HCT116 (cell line): Measurements from ENCODE around the gene CSRP3. TPM values are rescaled to one million over a fixed set of nuclear protein-coding genes. Genes with fewer than 3 reads are reported as not detected.

ENCODE experiments used
- ATAC-seq: fragments of 200-7000 bp; cut with Tn5 transposase; 2 replicates; pipeline ENCODE4 v1.9.1; 2020; ENCODE audit warnings: mild to moderate bottlenecking, moderate library complexity
- BruUV-seq: library from RNA; stranded (reverse); fragments of 400-500 nt; replicated peaks from 2 replicates; lab custom pipeline; 2021; lab: Mats Ljungman, UMichigan
- CTCF ChIA-PET: fragments of 300-600 bp; sonication (Branson Sonifier 250); formaldehyde crosslinking; loops from one replicate; lab custom pipeline; 2021; ENCODE audit warnings: antibody characterized with exemption; lab: Charles Lee
- POLR2A ChIA-PET: fragments of 300-600, 350-600 bp; sonication (Branson Sonifier 250); formaldehyde crosslinking; loops from one replicate; lab custom pipeline; 2021; ENCODE audit warnings: antibody characterized with exemption; lab: Charles Lee
- RAD21 ChIA-PET, 2 experiments: fragments of 300-600 bp; sonication (Branson Sonifier 250); formaldehyde crosslinking; loops; one replicate each; lab custom pipeline; 2023; ENCODE audit warnings: low total read pairs in 2 of 2; ENCODE audit not compliant: uncharacterized antibody in 2 of 2, unreplicated experiment in 2 of 2, low non-redundant PET in 1 of 2; lab: Charles Lee
- DNase-seq: peaks from one replicate; pipeline ENCODE4 v3.0.0-alpha.2; 2010; ENCODE audit warnings: low read depth, low spot score
- H2AFZ ChIP-seq: fragments of 200-600 bp; shearing (Covaris generic), sonication (generic); 2 replicates; pipeline ENCODE4 v1.6.1; 2017; ENCODE audit warnings: low read depth, mixed run types, mixed read lengths, antibody characterized with exemption, low read length; ENCODE audit not compliant: poor library complexity, severe bottlenecking
- H3K27ac ChIP-seq: 2 replicates; pipeline ENCODE4 v1.5.1; 2012; ENCODE audit warnings: low read depth, low read length
- H3K27me3 ChIP-seq: fragments of 200-600 bp; sonication (generic); 2 replicates; pipeline ENCODE4 v1.6.1; 2016; ENCODE audit warnings: mixed run types, low read length, mixed read lengths; ENCODE audit not compliant: insufficient read depth
- H3K36me3 ChIP-seq, 2 experiments: fragments of 200-500 bp in 1 of 2; fragments of 200-600 bp in 1 of 2; sonication (Bioruptor generic) in 1 of 2; sonication (generic) in 1 of 2; 2 replicates each; pipeline versions ENCODE4 v1.5.1 to v1.6.1; 2014 to 2016; ENCODE audit warnings: low read length in 2 of 2, inconsistent platforms in 1 of 2, mixed read lengths in 1 of 2, mixed run types in 1 of 2; ENCODE audit not compliant: insufficient read depth in 2 of 2, control insufficient read depth in 1 of 2
- H3K4me1 ChIP-seq, 2 experiments: fragments of 200-600 bp in 1 of 2; sonication (generic) in 1 of 2; 2 replicates each; pipeline versions ENCODE4 v1.5.1 to v1.6.1; 2012 to 2017; ENCODE audit warnings: low read length in 2 of 2, inconsistent platforms in 1 of 2, mild to moderate bottlenecking in 1 of 2, mixed read lengths in 1 of 2, mixed run types in 1 of 2, moderate library complexity in 1 of 2; ENCODE audit not compliant: insufficient read depth in 2 of 2, control insufficient read depth in 1 of 2
- H3K4me2 ChIP-seq: fragments of 200-600 bp; sonication (generic); 2 replicates; pipeline ENCODE4 v1.6.1; 2017; ENCODE audit warnings: mixed run types, low read length, mixed read lengths
- H3K4me3 ChIP-seq, 2 experiments: fragments of 200-600 bp in 1 of 2; sonication (generic) in 1 of 2; replicated peaks in 1 of 2; 2 replicates each; pipeline ENCODE4 v1.5.1; 2011 to 2016; ENCODE audit warnings: low read length in 2 of 2, control low read depth in 1 of 2, low read depth in 1 of 2, mild to moderate bottlenecking in 1 of 2, mixed read lengths in 1 of 2, mixed run types in 1 of 2
- H3K79me2 ChIP-seq: fragments of 200-600 bp; sonication (generic); 2 replicates; pipeline ENCODE4 v1.6.1; 2017; ENCODE audit warnings: mild to moderate bottlenecking, mixed run types, low read length, moderate library complexity, mixed read lengths; ENCODE audit not compliant: insufficient read depth
- H3K9ac ChIP-seq: fragments of 200-600 bp; sonication (generic); 2 replicates; pipeline ENCODE4 v1.6.1; 2016; ENCODE audit warnings: low read length, mixed read lengths
- H3K9me2 ChIP-seq: fragments of 200-600 bp; sonication (generic), shearing (Covaris generic); 2 replicates; pipeline ENCODE4 v1.6.1; 2017; ENCODE audit warnings: mixed run types, mild to moderate bottlenecking, moderate library complexity; ENCODE audit not compliant: insufficient read depth
- H3K9me3 ChIP-seq, 2 experiments: fragments of 200-500 bp in 1 of 2; fragments of 200-600 bp in 1 of 2; sonication (Bioruptor generic) in 1 of 2; sonication (generic) in 1 of 2; 2 replicates each; pipeline ENCODE4 v1.6.1; 2014 to 2017; ENCODE audit warnings: low read length in 2 of 2, mixed read lengths in 2 of 2, inconsistent platforms in 1 of 2, low read depth in 1 of 2, mild to moderate bottlenecking in 1 of 2, mixed run types in 1 of 2, moderate library complexity in 1 of 2; ENCODE audit not compliant: control insufficient read depth in 1 of 2, insufficient read depth in 1 of 2
- H4K20me1 ChIP-seq: fragments of 200-600 bp; sonication (generic), shearing (Covaris generic); 2 replicates; pipeline ENCODE4 v1.6.1; 2017; ENCODE audit warnings: mixed run types, mild to moderate bottlenecking, moderate library complexity; ENCODE audit not compliant: insufficient read depth
- ATF3 ChIP-seq: IDR thresholded peaks from 2 replicates; pipeline ENCODE4 v1.6.1; 2012
- CBX3 ChIP-seq: IDR thresholded peaks from 2 replicates; pipeline ENCODE4 v1.6.1; 2012; ENCODE audit warnings: low read depth
- CTCF ChIP-seq, 3 experiments: fragments of 200-600 bp in 1 of 3; sonication (generic) in 1 of 3; IDR thresholded peaks in 2 of 3; conservative IDR thresholded peaks in 1 of 3; 2 replicates each; pipeline ENCODE4 v1.5.1; 2012 to 2017; ENCODE audit warnings: low read depth in 2 of 3, low read length in 2 of 3, antibody characterized with exemption in 1 of 3, borderline replicate concordance in 1 of 3, control low read depth in 1 of 3, mild to moderate bottlenecking in 1 of 3, mixed read lengths in 1 of 3, mixed run types in 1 of 3, moderate library complexity in 1 of 3; ENCODE audit not compliant: insufficient read depth in 1 of 3
- ELF1 ChIP-seq: IDR thresholded peaks from 2 replicates; pipeline ENCODE4 v1.6.1; 2012; ENCODE audit warnings: low read depth, borderline replicate concordance
- EZH2phosphoT487 ChIP-seq: fragments of 200-600 bp; IDR thresholded peaks from 2 replicates; pipeline ENCODE4 v1.6.1; 2018; ENCODE audit warnings: antibody characterized with exemption, borderline replicate concordance
- SIN3A ChIP-seq: IDR thresholded peaks from 2 replicates; pipeline ENCODE4 v1.6.1; 2012; ENCODE audit warnings: low read depth
- SP1 ChIP-seq: IDR thresholded peaks from 2 replicates; pipeline ENCODE4 v1.6.1; 2012; ENCODE audit warnings: low read depth
- ZBTB33 ChIP-seq: IDR thresholded peaks from 2 replicates; pipeline ENCODE4 v1.6.1; 2011; ENCODE audit warnings: mild to moderate bottlenecking, low read length, moderate library complexity; ENCODE audit not compliant: insufficient replicate concordance; ENCODE audit errors: extremely low read depth
- ZFX ChIP-seq: fragments of 450-650 bp; IDR thresholded peaks from 2 replicates; pipeline ENCODE4 v1.6.1; 2017
- intact Hi-C: fragments of 100-400 bp; cut with micrococcal nuclease; formaldehyde crosslinking; loops from 2 replicates; pipeline ENCODE4 v1.10.0; 2022
- total RNA-seq: library from RNA; stranded (reverse); gene quantifications from one replicate; pipeline ENCODE4 v1.2.1, GENCODE V29; 2021; ENCODE audit not compliant: unreplicated experiment

The CSRP3 gene
- total RNA-seq, 1 experiment from 2014 or later, result not detected

GRCh38 chr11:19199048-19199447 is 2.7 kb downstream of the CSRP3 start:
- no peak for TF ChIP-seq ATF3
- Histone ChIP-seq H3K9me3 (no peaks in the 10 kb centered on the region), H2AFZ (no peak overlapping the region), H3K9ac (no peak overlapping the region), H3K4me2 (no peak overlapping the region), H3K4me1 (peaks cover 3 to 5% of the 10 kb centered on the region in 2 experiments; a peak in 1 of 4 replicates), H3K27ac (no peak overlapping the region), H3K79me2 (no peaks in the 10 kb centered on the region), H3K27me3 (peaks cover 6% of the 10 kb centered on the region; the same call in 1 of the 2 replicates), H3K4me3 (no peak overlapping the region), H3K36me3 (no peaks in the 10 kb centered on the region), H4K20me1 (no peaks in the 10 kb centered on the region), H3K9me2 (no peaks in the 10 kb centered on the region)
- ATAC-seq, result no peak
- POLR2A ChIA-PET, result no interaction called here
- CTCF ChIA-PET, result no interaction called here
- RAD21 ChIA-PET, result no interaction called here
- intact Hi-C loops, result no loop called here
- no peak for DNase-seq
- BruUV-seq, result no TSS peak

- peaks cover 6% of the 10 kb centered on the region; the same call in 1 of the 2 replicates for H3K27me3 ChIP-seq
- H3K4me2 ChIP-seq, result no peak overlapping the region
- no peak for TF ChIP-seq ELF1
- no peak for TF ChIP-seq EZH2phosphoT487
- TF ChIP-seq CBX3, result no peak
- TF ChIP-seq CTCF (IDR thresholded peaks at IDR 0.05 in 2 of 3, conservative IDR thresholded peaks at IDR 0.05 in 1 of 3; ENCODE audit: borderline replicate concordance in 1 of 3, insufficient read depth in 1 of 3, low read depth in 2 of 3, low read length in 2 of 3), result no peak
- TF ChIP-seq ZFX, result no peak
- no peak for TF ChIP-seq SP1
- TF ChIP-seq ZBTB33, result no peak
- no peak for TF ChIP-seq SIN3A
- TF ChIP-seq, all 23 proteins: peak for 0
- H3K79me2 ChIP-seq, result no peaks in the 10 kb centered on the region
- ChIA-PET CTCF (no interaction called here), RAD21 (no interaction called here), POLR2A (no interaction called here)
- ATAC-seq (no peak), DNase-seq (no peak)
- no peak overlapping the region for H3K27ac ChIP-seq
- no peaks in the 10 kb centered on the region for H3K9me2 ChIP-seq
- H2AFZ ChIP-seq, result no peak overlapping the region
- no TSS peak for BruUV-seq
- peaks cover 3 to 5% of the 10 kb centered on the region in 2 experiments; a peak in 1 of 4 replicates for H3K4me1 ChIP-seq
- intact Hi-C loops, result no loop called here
- H3K36me3 ChIP-seq, result no peaks in the 10 kb centered on the region
- no peak overlapping the region for H3K4me3 ChIP-seq
- no peaks in the 10 kb centered on the region for H4K20me1 ChIP-seq
- H3K9ac ChIP-seq, result no peak overlapping the region
- no peaks in the 10 kb centered on the region for H3K9me3 ChIP-seq
Observed at GRCh38 chr11:19196432-19196831, 5.4 kb downstream of the CSRP3 start.
